Measurements from ENCODE around the gene NFATC1.

- TF ChIP-seq CTCF (IDR thresholded peaks at IDR 0.05; ENCODE audit: low read depth, low read length, poor library complexity, severe bottlenecking) (no peak), EZH2phosphoT487 (IDR thresholded peaks at IDR 0.05; ENCODE audit: borderline replicate concordance, low read length) (no peak)
These were observed 149.5 kb downstream of the NFATC1 start for GRCh38 chr18:79545255-79545654.
